K562 (cell line): Measurements from ENCODE around the gene SLC13A1. TPM values are rescaled to one million over a fixed set of nuclear protein-coding genes. Genes with fewer than 3 reads are reported as not detected.

ENCODE experiments used
- ATAC-seq: fragments of 200-7000 bp; cut with Tn5 transposase; 3 replicates; pipeline ENCODE4 v1.9.1; 2020; ENCODE audit warnings: moderate library complexity
- BruUV-seq: library from RNA; stranded (reverse); fragments of 400-500 nt; replicated peaks from 2 replicates; lab custom pipeline; 2021; lab: Mats Ljungman, UMichigan
- CTCF ChIA-PET: fragments of 300-600 bp; formaldehyde crosslinking; extraction: SDS; loops from one replicate; lab custom pipeline; 2021; ENCODE audit warnings: low intra/inter-chr PET ratio; lab: Yijun Ruan, JAX
- POLR2A ChIA-PET: fragments of 300-600, 350-650 bp; sonication (Branson Sonifier 250); formaldehyde crosslinking; extraction: SDS; loops from one replicate; lab custom pipeline; 2021; ENCODE audit warnings: antibody characterized with exemption, inconsistent platforms; lab: Yijun Ruan, JAX
- DNase-seq, 4 experiments: peaks; one replicate each; pipeline versions ENCODE4 v3.0.0 to v3.0.0-alpha.2; 2011 to 2018; ENCODE audit warnings: low spot score in 3 of 4, mixed read lengths in 3 of 4; ENCODE audit errors: extremely low read depth in 1 of 4
- FAIRE-seq: peaks from 2 replicates; lab custom pipeline; 2011; peaks lifted over from hg19 to GRCh38; lab: Jason Lieb, UNC
- H2AFZ ChIP-seq: 2 replicates; pipeline ENCODE4 v1.6.0; 2011; ENCODE audit warnings: low read depth, low read length, control low read depth, inconsistent platforms
- H3K27ac ChIP-seq: fragments of 200-600 bp; 3 replicates; pipeline ENCODE4 v1.8.0; 2011; ENCODE audit warnings: low read depth, mild to moderate bottlenecking, control low read depth, inconsistent platforms, low read length, moderate library complexity, mixed read lengths; ENCODE audit errors: extremely low read depth
- H3K27me3 ChIP-seq, 2 experiments: fragments of 300-600 bp in 1 of 2; 2 replicates in 1 of 2; 3 replicates in 1 of 2; pipeline versions ENCODE4 v1.6.0 to v1.8.0; 2011; ENCODE audit warnings: inconsistent platforms in 2 of 2, low read length in 2 of 2, mild to moderate bottlenecking in 1 of 2, mixed read lengths in 1 of 2, moderate library complexity in 1 of 2; ENCODE audit not compliant: control insufficient read depth in 2 of 2, insufficient read depth in 2 of 2
- H3K36me3 ChIP-seq: fragments of 300-600 bp; 3 replicates; pipeline ENCODE4 v1.8.0; 2011; ENCODE audit warnings: mild to moderate bottlenecking, low read length, inconsistent platforms; ENCODE audit not compliant: control insufficient read depth, insufficient read depth
- H3K4me1 ChIP-seq, 2 experiments: fragments of 200-600 bp in 1 of 2; replicated peaks in 1 of 2; 2 replicates in 1 of 2; 3 replicates in 1 of 2; pipeline versions ENCODE4 v1.5.1 to v1.8.0; 2011; ENCODE audit warnings: inconsistent platforms in 2 of 2, low read length in 2 of 2, mild to moderate bottlenecking in 1 of 2, mixed read lengths in 1 of 2, moderate library complexity in 1 of 2; ENCODE audit not compliant: control insufficient read depth in 2 of 2, insufficient read depth in 2 of 2
- H3K4me2 ChIP-seq: 2 replicates; pipeline ENCODE4 v1.6.1; 2011; ENCODE audit warnings: low read length, control low read depth, inconsistent platforms, mixed read lengths; ENCODE audit not compliant: insufficient read depth
- H3K4me3 ChIP-seq: fragments of 200-600 bp; sonication (generic), shearing (Covaris generic); 2 replicates; pipeline ENCODE4 v1.5.1; 2016; ENCODE audit warnings: control low read depth, inconsistent platforms
- H3K79me2 ChIP-seq: fragments of 200-600 bp; 3 replicates; pipeline ENCODE4 v1.8.0; 2011; ENCODE audit warnings: low read length, inconsistent platforms; ENCODE audit not compliant: control insufficient read depth, insufficient read depth
- H3K9ac ChIP-seq, 2 experiments: 2 replicates each; pipeline versions ENCODE4 v1.6.0 to v1.6.1; 2011; ENCODE audit warnings: low read depth in 2 of 2, low read length in 2 of 2, control low read depth in 1 of 2, inconsistent platforms in 1 of 2, mild to moderate bottlenecking in 1 of 2, mixed read lengths in 1 of 2; ENCODE audit not compliant: insufficient read depth in 1 of 2
- H3K9me1 ChIP-seq: one replicate; pipeline ENCODE4 v1.6.0; 2011; ENCODE audit warnings: inconsistent platforms, mild to moderate bottlenecking, low read length, moderate library complexity; ENCODE audit not compliant: control insufficient read depth, insufficient read depth
- H3K9me3 ChIP-seq: replicated peaks from 2 replicates; pipeline ENCODE4 v1.5.1; 2011; ENCODE audit warnings: low read depth, low read length, inconsistent platforms; ENCODE audit not compliant: control insufficient read depth, insufficient read depth
- H4K20me1 ChIP-seq: replicated peaks from 2 replicates; pipeline ENCODE4 v1.6.1; 2011; ENCODE audit warnings: low read length, inconsistent platforms, mixed read lengths; ENCODE audit not compliant: control insufficient read depth, insufficient read depth
- CEBPG ChIP-seq, 3 experiments: fragments of 200-800 bp in 1 of 3; sonication (Bioruptor generic) in 1 of 3; sonication (generic) in 1 of 3; formaldehyde crosslinking in 1 of 3; IDR thresholded peaks in 2 of 3; conservative IDR thresholded peaks in 1 of 3; 2 replicates each; pipeline versions ENCODE4 v1.6.1 to v1.8.0; 2016 to 2022; ENCODE audit warnings: missing compliant biosample characterization in 2 of 3, missing genetic modification characterization in 2 of 3, mild to moderate bottlenecking in 1 of 3, missing genetic modification reagents in 1 of 3
- CHD4 ChIP-seq: fragments of 200-600 bp; sonication (generic); IDR thresholded peaks from 3 replicates; pipeline ENCODE4 v1.6.1; 2012; ENCODE audit warnings: low read depth, mild to moderate bottlenecking, mixed read lengths, low read length, inconsistent platforms; ENCODE audit not compliant: insufficient read depth, insufficient replicate concordance, poor library complexity, severe bottlenecking
- COPS2 ChIP-seq: fragments of 450-650 bp; conservative IDR thresholded peaks from 2 replicates; pipeline ENCODE4 v1.6.1; 2016; ENCODE audit warnings: mild to moderate bottlenecking, moderate library complexity
- MAFK ChIP-seq: IDR thresholded peaks from 2 replicates; pipeline ENCODE4 v1.6.1; 2011; ENCODE audit warnings: low read length, improper control_type of control experiment
- MAZ ChIP-seq, 2 experiments: fragments of 450-650 bp in 1 of 2; sonication (generic) in 1 of 2; formaldehyde crosslinking; IDR thresholded peaks in 1 of 2; conservative IDR thresholded peaks in 1 of 2; 2 replicates each; pipeline versions ENCODE4 v1.4.0 to v1.5.0; 2020; ENCODE audit warnings: mild to moderate bottlenecking in 1 of 2, missing genetic modification reagents in 1 of 2
- NBN ChIP-seq: fragments of 450-650 bp; IDR thresholded peaks from 2 replicates; pipeline ENCODE4 v1.6.1; 2016; ENCODE audit warnings: low read depth, mild to moderate bottlenecking
- PML ChIP-seq: IDR thresholded peaks from 2 replicates; pipeline ENCODE4 v1.6.1; 2012; ENCODE audit warnings: low read length, inconsistent platforms
- SNRNP70 ChIP-seq: fragments of 200-400 bp; formaldehyde crosslinking; optimal IDR thresholded peaks from 2 replicates; pipeline ENCODE3; 2017; ENCODE audit warnings: low read depth, low read length
- TOE1 ChIP-seq, 2 experiments: fragments of 450-650 bp in 1 of 2; sonication (generic) in 1 of 2; formaldehyde crosslinking in 1 of 2; IDR thresholded peaks; 2 replicates each; pipeline versions ENCODE4 v1.7.1 to v1.8.0; 2016 to 2022; ENCODE audit warnings: borderline replicate concordance in 2 of 2, mild to moderate bottlenecking in 2 of 2, antibody characterized with exemption in 1 of 2, inconsistent platforms in 1 of 2, low read depth in 1 of 2, missing genetic modification reagents in 1 of 2, moderate library complexity in 1 of 2
- ZNF133 ChIP-seq: fragments of 250-450 bp; sonication (Bioruptor Pico); IDR thresholded peaks from 2 replicates; pipeline ENCODE4 v1.4.0; 2020; ENCODE audit warnings: mild to moderate bottlenecking
- WGBS: fragments of 100-300 bp; shearing (Covaris generic); methylation state at CpG from one replicate; pipeline ENCODE4 v1.1.6; 2016; ENCODE audit warnings: low coverage, mixed read lengths; ENCODE audit not compliant: insufficient coverage; ENCODE audit errors: missing lambda C conversion rate; 5-methylcytosine and 5-hydroxymethylcytosine counted together
- in situ Hi-C: fragments of 300-500 bp; cut with MboI; formaldehyde crosslinking; loops from 4 replicates; pipeline ENCODE4 v1.15.0; 2018; ENCODE audit warnings: inconsistent platforms, mixed read lengths
- intact Hi-C: fragments of 100-400 bp; cut with micrococcal nuclease; formaldehyde crosslinking; loops from 2 replicates; pipeline ENCODE4 v1.14.2; 2022
- polyA plus RNA-seq, 8 experiments: library from polyadenylated mRNA; depleted of rRNA in 4 of 8; stranded (reverse) in 5 of 8; unstranded in 3 of 8; fragments of >200 nt; fragmentation: Nextera tagmentation in 2 of 8; fragmentation: Illumina TruSeq in 1 of 8; extraction: Ambion mirVana in 2 of 8; extraction: Trizol in 1 of 8; gene quantifications; 2 replicates each; pipeline versions ENCODE4 v1.2.1 to v1.2.3, GENCODE V29; 2011 to 2014; ENCODE audit warnings: inconsistent platforms in 1 of 8, missing spikeins in 1 of 8
- total RNA-seq, 7 experiments: library from RNA; depleted of rRNA in 6 of 7; stranded (reverse); fragments of >200 nt in 6 of 7; fragmentation: Illumina TruSeq in 2 of 7; extraction: Trizol in 2 of 7; gene quantifications; 2 replicates each; pipeline versions ENCODE4 v1.2.1 to v1.2.3, GENCODE V29; 2011 to 2021; ENCODE audit warnings: low replicate concordance in 1 of 7
- TF ChIP-seq, protein P1 (sequence below): fragments of 250-450 bp; sonication (Bioruptor Pico); IDR thresholded peaks from 2 replicates; pipeline ENCODE4 v1.4.0; 2020; ENCODE audit warnings: mild to moderate bottlenecking, moderate library complexity
- TF ChIP-seq, protein P2 (sequence below), 2 experiments: IDR thresholded peaks in 1 of 2; conservative IDR thresholded peaks in 1 of 2; 2 replicates each; pipeline ENCODE4 v1.6.1; 2016; ENCODE audit warnings: low read depth in 2 of 2, mild to moderate bottlenecking in 1 of 2, missing compliant biosample characterization in 1 of 2, missing genetic modification characterization in 1 of 2, moderate library complexity in 1 of 2

The SLC13A1 gene
- total and polyA plus RNA-seq, 9 of the 15 experiments (the other 6 are each of a cell fraction or from before 2014, with no cell fraction given), result 0.04 TPM; not detected in 8

DNA sequence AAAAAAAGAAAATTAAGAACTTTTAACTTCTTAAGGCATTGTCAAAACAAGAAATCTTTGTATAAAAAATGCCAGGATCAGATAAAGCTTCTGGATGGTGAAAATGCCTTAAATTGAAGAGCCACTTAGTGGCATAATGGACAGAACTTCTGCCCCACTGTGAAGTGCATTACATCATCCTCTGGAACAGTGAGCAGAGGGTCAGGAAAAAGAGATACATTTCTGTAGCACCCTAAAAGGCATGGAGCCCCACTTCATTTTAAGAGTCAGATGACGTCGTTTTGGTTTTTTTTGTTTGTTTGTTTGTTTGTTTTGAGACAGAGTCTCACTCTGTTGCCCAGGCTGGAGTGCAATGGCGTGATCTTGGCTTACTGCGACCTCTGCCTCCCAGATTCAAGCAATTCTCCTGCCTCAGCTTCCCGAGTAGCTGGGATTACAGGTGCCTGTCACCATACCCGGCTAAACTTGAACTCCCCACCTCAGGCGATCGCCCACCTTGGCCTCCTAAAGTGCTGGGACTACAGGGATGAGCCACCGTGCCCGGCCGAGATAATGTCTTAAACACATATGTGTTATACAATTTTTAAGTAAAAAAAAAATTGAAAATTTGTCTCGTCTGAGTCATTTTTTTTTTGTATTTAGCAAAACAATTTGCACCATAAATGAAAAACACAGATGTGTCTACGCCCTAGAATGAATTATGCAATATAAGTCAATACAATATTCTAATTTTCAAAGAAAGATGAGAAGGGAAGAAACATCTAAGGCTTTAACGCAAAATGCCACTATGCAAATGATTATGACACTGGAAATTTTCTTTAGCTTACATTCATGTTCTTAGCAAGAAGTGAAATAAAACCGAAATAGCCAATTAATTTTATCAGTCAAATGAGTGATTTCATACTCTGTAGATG lies 29.2 kb downstream of the SLC13A1 start:
- WGBS, result 1% methylated on average over 15 of the region's 15 CpGs

DNA sequence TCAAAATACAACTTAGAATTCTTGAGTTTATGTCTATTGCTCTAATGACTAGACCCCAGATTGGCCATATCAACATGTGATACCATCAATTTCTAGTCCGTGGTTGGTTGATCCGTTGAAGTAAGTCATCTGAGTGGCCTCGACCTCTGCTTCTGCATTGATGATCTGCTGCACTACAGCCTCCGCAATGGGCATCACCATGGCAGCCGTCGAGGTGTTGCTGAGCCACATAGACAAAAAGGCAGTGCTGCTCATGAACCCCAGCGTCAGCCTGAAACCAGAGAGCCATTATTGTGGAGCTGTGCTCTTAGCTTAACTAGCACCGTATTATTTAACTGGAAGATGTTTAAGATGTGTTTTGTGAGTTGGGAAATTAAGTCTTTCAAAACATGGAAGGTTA lies 30.7 kb downstream of the SLC13A1 start:
- no peak overlapping the region for H2AFZ ChIP-seq
- H3K27me3 ChIP-seq, result no peaks in the 10 kb centered on the region
- H3K4me3 ChIP-seq, result no peak overlapping the region
- DNase-seq (no peak), ATAC-seq (no peak), FAIRE-seq (no peak)
- H3K4me1 ChIP-seq, result no peaks in the 10 kb centered on the region
- no peak overlapping the region for H3K27ac ChIP-seq
- in situ Hi-C loops (no loop called here), intact Hi-C loops (no loop called here)
- H3K9me1 ChIP-seq, result no peaks in the 10 kb centered on the region
- ChIA-PET CTCF (no interaction called here), POLR2A (no interaction called here)
- no peaks in the 10 kb centered on the region for H4K20me1 ChIP-seq
- H3K36me3 ChIP-seq, result no peaks in the 10 kb centered on the region
- H3K79me2 ChIP-seq, result no peaks in the 10 kb centered on the region
- no peak overlapping the region for H3K9ac ChIP-seq
- H3K9me3 ChIP-seq, result no peaks in the 10 kb centered on the region
- no peak overlapping the region for H3K4me2 ChIP-seq
- no TSS peak for BruUV-seq
- 2% methylated on average over 8 of the region's 8 CpGs for WGBS
- TF ChIP-seq, protein P1, sequence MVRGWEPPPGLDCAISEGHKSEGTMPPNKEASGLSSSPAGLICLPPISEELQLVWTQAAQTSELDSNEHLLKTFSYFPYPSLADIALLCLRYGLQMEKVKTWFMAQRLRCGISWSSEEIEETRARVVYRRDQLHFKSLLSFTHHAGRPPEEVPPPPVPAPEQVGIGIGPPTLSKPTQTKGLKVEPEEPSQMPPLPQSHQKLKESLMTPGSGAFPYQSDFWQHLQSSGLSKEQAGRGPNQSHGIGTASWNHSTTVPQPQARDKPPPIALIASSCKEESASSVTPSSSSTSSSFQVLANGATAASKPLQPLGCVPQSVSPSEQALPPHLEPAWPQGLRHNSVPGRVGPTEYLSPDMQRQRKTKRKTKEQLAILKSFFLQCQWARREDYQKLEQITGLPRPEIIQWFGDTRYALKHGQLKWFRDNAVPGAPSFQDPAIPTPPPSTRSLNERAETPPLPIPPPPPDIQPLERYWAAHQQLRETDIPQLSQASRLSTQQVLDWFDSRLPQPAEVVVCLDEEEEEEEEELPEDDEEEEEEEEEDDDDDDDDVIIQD, result no peak
- TF ChIP-seq TOE1 (IDR thresholded peaks at IDR 0.05; ENCODE audit: borderline replicate concordance) (no peak), TOE1 (CRISPR knock-in tag; IDR thresholded peaks at IDR 0.05; ENCODE audit: borderline replicate concordance, low read depth) (no peak), COPS2 (no peak), SNRNP70 (no peak), MAFK (no peak), NBN (no peak)
- TF ChIP-seq, protein P2, sequence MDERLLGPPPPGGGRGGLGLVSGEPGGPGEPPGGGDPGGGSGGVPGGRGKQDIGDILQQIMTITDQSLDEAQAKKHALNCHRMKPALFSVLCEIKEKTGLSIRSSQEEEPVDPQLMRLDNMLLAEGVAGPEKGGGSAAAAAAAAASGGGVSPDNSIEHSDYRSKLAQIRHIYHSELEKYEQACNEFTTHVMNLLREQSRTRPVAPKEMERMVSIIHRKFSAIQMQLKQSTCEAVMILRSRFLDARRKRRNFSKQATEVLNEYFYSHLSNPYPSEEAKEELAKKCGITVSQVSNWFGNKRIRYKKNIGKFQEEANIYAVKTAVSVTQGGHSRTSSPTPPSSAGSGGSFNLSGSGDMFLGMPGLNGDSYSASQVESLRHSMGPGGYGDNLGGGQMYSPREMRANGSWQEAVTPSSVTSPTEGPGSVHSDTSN (CRISPR knock-in tag; IDR thresholded peaks at IDR 0.05; ENCODE audit: low read depth), result no peak
- TF ChIP-seq, protein P2 (tag; conservative IDR thresholded peaks at IDR 0.05; ENCODE audit: low read depth), result no peak

More for the DNA sequence above, 29.2 kb downstream of the SLC13A1 start:
- in situ Hi-C loops (no loop called here), intact Hi-C loops (no loop called here)
- Histone ChIP-seq H4K20me1 (no peaks in the 10 kb centered on the region), H3K4me2 (no peak overlapping the region), H3K27ac (no peak overlapping the region), H2AFZ (no peak overlapping the region), H3K27me3 (no peaks in the 10 kb centered on the region), H3K36me3 (no peaks in the 10 kb centered on the region), H3K4me3 (no peak overlapping the region), H3K9ac (no peak overlapping the region), H3K9me3 (no peaks in the 10 kb centered on the region), H3K79me2 (no peaks in the 10 kb centered on the region), H3K9me1 (no peaks in the 10 kb centered on the region), H3K4me1 (no peaks in the 10 kb centered on the region)
- no peak for DNase-seq
- no peak for ATAC-seq
- ChIA-PET CTCF (no interaction called here), POLR2A (no interaction called here)
- BruUV-seq, result no TSS peak
- no peak for TF ChIP-seq PML
- no peak for TF ChIP-seq CEBPG (CRISPR knock-in tag; IDR thresholded peaks at IDR 0.05)
- peak in 1 of 2 experiments; percentile 27; a peak in 1 of 4 replicates for TF ChIP-seq CEBPG (tag; conservative IDR thresholded peaks at IDR 0.05 in 1 of 2, IDR thresholded peaks at IDR 0.05 in 1 of 2)
- no peak for TF ChIP-seq CHD4
- TF ChIP-seq ZNF133 (CRISPR knock-in tag), result no peak
- TF ChIP-seq MAZ (CRISPR knock-in tag; conservative IDR thresholded peaks at IDR 0.05 in 1 of 2, IDR thresholded peaks at IDR 0.05 in 1 of 2), result no peak
- no peak for FAIRE-seq
